GM23338 (cell line): ENCODE measurements around the gene CDH4. TPM values are rescaled to one million over a fixed set of nuclear protein-coding genes. Genes with fewer than 3 reads are reported as not detected.

Experiments
- ATAC-seq: fragments of 200-7000 bp; cut with Tn5 transposase; 3 replicates; pipeline ENCODE4 v1.9.1; 2020
- DNase-seq: peaks from one replicate; pipeline ENCODE4 v3.0.0-alpha.2; 2015; ENCODE audit warnings: low spot score
- H2AFZ ChIP-seq: fragments of 200-600 bp; sonication (generic); 2 replicates; pipeline ENCODE4 v1.8.0; 2016; ENCODE audit warnings: antibody characterized with exemption, mild to moderate bottlenecking, moderate library complexity
- H3F3A ChIP-seq: fragments of 200-600 bp; sonication (generic); replicated peaks from 2 replicates; pipeline ENCODE4 v1.8.0; 2017; ENCODE audit warnings: antibody characterized with exemption, mixed run types, low read depth
- H3K27ac ChIP-seq: fragments of 200-600 bp; sonication (generic); 2 replicates; pipeline ENCODE4 v1.6.1; 2016; ENCODE audit warnings: low read depth
- H3K27me3 ChIP-seq: fragments of 200-600 bp; sonication (generic); 2 replicates; pipeline ENCODE4 v1.8.0; 2016; ENCODE audit warnings: mild to moderate bottlenecking, mixed run types, moderate library complexity; ENCODE audit not compliant: insufficient read depth
- H3K36me3 ChIP-seq: fragments of 200-600 bp; sonication (generic); 2 replicates; pipeline ENCODE4 v1.8.0; 2016; ENCODE audit warnings: mild to moderate bottlenecking; ENCODE audit not compliant: insufficient read depth
- H3K4me1 ChIP-seq: fragments of 200-600 bp; sonication (generic); 2 replicates; pipeline ENCODE4 v1.8.0; 2016; ENCODE audit warnings: mild to moderate bottlenecking, moderate library complexity; ENCODE audit not compliant: insufficient read depth
- H3K4me2 ChIP-seq: fragments of 200-600 bp; sonication (generic); 2 replicates; pipeline ENCODE4 v1.7.1; 2017; ENCODE audit warnings: mixed run types
- H3K4me3 ChIP-seq: fragments of 200-600 bp; sonication (generic); 2 replicates; pipeline ENCODE4 v1.6.1; 2016; ENCODE audit warnings: mixed run types
- H3K79me2 ChIP-seq: fragments of 200-600 bp; sonication (generic); replicated peaks from 2 replicates; pipeline ENCODE4 v1.8.0; 2017; ENCODE audit warnings: mild to moderate bottlenecking; ENCODE audit not compliant: insufficient read depth
- H3K9me2 ChIP-seq: fragments of 200-600 bp; sonication (generic); 2 replicates; pipeline ENCODE4 v1.8.0; 2017; ENCODE audit not compliant: insufficient read depth
- H4K20me1 ChIP-seq: fragments of 200-600 bp; sonication (generic); replicated peaks from 2 replicates; pipeline ENCODE4 v1.8.0; 2017; ENCODE audit warnings: mild to moderate bottlenecking; ENCODE audit not compliant: insufficient read depth
- H3K27ac Mint-ChIP-seq: 2 replicates; pipeline ENCODE4 v1.8.0; 2020; ENCODE audit warnings: inconsistent platforms, mild to moderate bottlenecking, moderate library complexity, mixed read lengths
- H3K27me3 Mint-ChIP-seq: 3 replicates; pipeline ENCODE4 v1.8.0; 2022; ENCODE audit warnings: low read depth, mild to moderate bottlenecking, moderate library complexity, mixed read lengths, inconsistent platforms; ENCODE audit not compliant: insufficient read depth, poor library complexity
- H3K36me3 Mint-ChIP-seq: 3 replicates; pipeline ENCODE4 v1.8.0; 2021; ENCODE audit warnings: low read depth, mild to moderate bottlenecking, inconsistent platforms, moderate library complexity, mixed read lengths
- H3K4me1 Mint-ChIP-seq: 3 replicates; pipeline ENCODE4 v1.8.0; 2020; ENCODE audit warnings: mild to moderate bottlenecking, inconsistent platforms, mixed read lengths
- H3K4me3 Mint-ChIP-seq: 3 replicates; pipeline ENCODE4 v1.8.0; 2021; ENCODE audit warnings: moderate library complexity, mild to moderate bottlenecking, inconsistent platforms, mixed read lengths
- H3K9me3 Mint-ChIP-seq: 3 replicates; pipeline ENCODE4 v1.8.0; 2020; ENCODE audit warnings: moderate library complexity, mild to moderate bottlenecking, inconsistent platforms, mixed read lengths
- CREB1 ChIP-seq: fragments of 250-450 bp; sonication (Bioruptor Pico); IDR thresholded peaks from 2 replicates; pipeline ENCODE4 v1.5.0; 2020; ENCODE audit warnings: low read depth, mild to moderate bottlenecking, moderate library complexity
- EZH2phosphoT487 ChIP-seq: fragments of 200-600 bp; sonication (generic); IDR thresholded peaks from one replicate; pipeline ENCODE4 v1.8.1; 2018; ENCODE audit warnings: antibody characterized with exemption; ENCODE audit not compliant: unreplicated experiment
- JUNB ChIP-seq: IDR thresholded peaks from one replicate; pipeline ENCODE4 v1.6.1; 2016; ENCODE audit warnings: antibody characterized with exemption; ENCODE audit not compliant: unreplicated experiment
- NANOG ChIP-seq: IDR thresholded peaks from 2 replicates; pipeline ENCODE4 v1.6.1; 2016; ENCODE audit warnings: antibody characterized with exemption, borderline replicate concordance
- POLR2AphosphoS5 ChIP-seq: IDR thresholded peaks from 2 replicates; pipeline ENCODE4 v1.6.1; 2016; ENCODE audit warnings: antibody characterized with exemption, low read depth
- ZNF114 ChIP-seq: fragments of 250-450 bp; sonication (Bioruptor Pico); IDR thresholded peaks from 2 replicates; pipeline ENCODE4 v1.5.0; 2020; ENCODE audit warnings: mild to moderate bottlenecking, moderate library complexity
- ZNF331 ChIP-seq: fragments of 250-450 bp; sonication (Bioruptor Pico); IDR thresholded peaks from 2 replicates; pipeline ENCODE4 v1.5.0; 2020; ENCODE audit warnings: low read depth, mild to moderate bottlenecking, moderate library complexity
- polyA plus RNA-seq: library from polyadenylated mRNA; unstranded; fragments of >200 nt; fragmentation: Nextera tagmentation; extraction: Ambion mirVana; gene quantifications from 2 replicates; pipeline ENCODE4 v1.2.1, GENCODE V29; 2016
- total RNA-seq: library from RNA; depleted of rRNA; stranded (reverse); fragments of >200 nt; shearing (Covaris generic); gene quantifications from 2 replicates; pipeline ENCODE4 v1.2.3, GENCODE V29; 2014
- TF ChIP-seq, protein P1 (sequence below): fragments of 250-450 bp; sonication (Bioruptor Pico); IDR thresholded peaks from 2 replicates; pipeline ENCODE4 v1.5.0; 2020; ENCODE audit warnings: mild to moderate bottlenecking, moderate library complexity
- TF ChIP-seq, protein P2 (sequence below): IDR thresholded peaks from one replicate; pipeline ENCODE4 v1.6.1; 2018; ENCODE audit warnings: antibody characterized with exemption; ENCODE audit not compliant: unreplicated experiment
- TF ChIP-seq, protein P3 (sequence below), 2 experiments: fragments of 200-600 bp in 1 of 2; sonication (generic) in 1 of 2; conservative IDR thresholded peaks; 2 replicates each; pipeline versions ENCODE4 v1.5.1 to v1.6.1; 2016 to 2017; ENCODE audit warnings: antibody characterized with exemption in 2 of 2, low read depth in 2 of 2, mild to moderate bottlenecking in 2 of 2, moderate library complexity in 1 of 2

CDH4 gene
- total and polyA plus RNA-seq, 2 experiments from 2014 or later, result 1.2 to 4.2 TPM

DNA sequence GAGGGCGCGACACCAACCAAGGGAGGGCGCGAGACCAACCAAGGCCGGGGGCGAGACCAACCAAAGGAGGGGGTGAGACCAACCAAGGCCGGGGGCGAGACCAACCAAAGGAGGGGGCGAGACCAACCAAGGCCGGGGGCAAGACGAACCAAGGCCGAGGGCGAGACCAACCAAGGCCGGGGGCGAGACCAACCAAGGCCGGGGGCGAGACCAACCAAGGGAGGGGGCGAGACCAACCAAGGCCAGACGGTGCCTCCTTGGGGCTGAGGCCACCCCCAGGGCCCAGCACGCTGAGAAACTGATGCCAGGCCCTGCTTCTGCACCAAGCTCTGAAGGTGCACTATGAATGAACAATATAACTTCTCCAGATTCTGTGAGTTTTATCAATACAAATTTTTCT, 726.4 kb downstream of the CDH4 start:
- Mint-ChIP-seq H3K9me3 (no peaks in the 10 kb centered on the region; the same call in 2 of the 3 replicates), H3K4me1 (peaks cover 11% of the 10 kb centered on the region)
- no peak for ATAC-seq

DNA sequence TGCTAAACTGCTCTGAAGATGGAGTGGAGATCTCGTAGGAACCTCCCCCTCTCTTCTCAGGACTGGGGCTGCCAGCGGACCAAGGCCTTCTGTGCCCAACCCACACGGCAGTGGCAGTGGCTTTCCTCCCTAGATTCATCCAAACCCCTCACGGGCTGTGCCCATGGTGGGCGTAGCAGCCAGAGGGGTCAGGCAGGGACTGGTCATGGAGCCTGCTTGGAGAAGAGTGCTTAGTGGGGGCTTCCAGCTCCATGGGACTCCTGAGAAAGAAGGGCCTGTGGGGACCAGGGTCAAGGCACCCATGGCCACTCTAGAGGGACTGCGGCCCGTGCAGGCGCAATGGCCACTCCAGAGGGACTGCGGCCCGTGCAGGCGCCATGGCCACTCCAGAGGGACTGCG, 727.0 kb downstream of the CDH4 start:
- Mint-ChIP-seq H3K9me3 (peaks cover 4% of the 10 kb centered on the region; the same call in 2 of the 3 replicates), H3K4me1 (peaks cover 11% of the 10 kb centered on the region), H3K27me3 (peaks cover 16% of the 10 kb centered on the region), H3K27ac (no peak overlapping the region), H3K36me3 (peaks cover 23% of the 10 kb centered on the region), H3K4me3 (no peak overlapping the region)
- H3K27me3 ChIP-seq, result no peaks in the 10 kb centered on the region
- no peak for DNase-seq
- no peaks in the 10 kb centered on the region; the same call in 1 of the 2 replicates for H3K4me1 ChIP-seq
- peaks cover 11% of the 10 kb centered on the region for H3K79me2 ChIP-seq
- H2AFZ ChIP-seq, result no peak overlapping the region
- H3K27ac ChIP-seq, result no peak overlapping the region
- H3F3A ChIP-seq, result no peaks in the 10 kb centered on the region
- H4K20me1 ChIP-seq, result peaks cover 13% of the 10 kb centered on the region
- H3K4me2 ChIP-seq, result no peak overlapping the region
- H3K9me2 ChIP-seq, result no peaks in the 10 kb centered on the region
- no peak overlapping the region for H3K4me3 ChIP-seq
- no peak for ATAC-seq
- no peaks in the 10 kb centered on the region for H3K36me3 ChIP-seq
- TF ChIP-seq, protein P1, sequence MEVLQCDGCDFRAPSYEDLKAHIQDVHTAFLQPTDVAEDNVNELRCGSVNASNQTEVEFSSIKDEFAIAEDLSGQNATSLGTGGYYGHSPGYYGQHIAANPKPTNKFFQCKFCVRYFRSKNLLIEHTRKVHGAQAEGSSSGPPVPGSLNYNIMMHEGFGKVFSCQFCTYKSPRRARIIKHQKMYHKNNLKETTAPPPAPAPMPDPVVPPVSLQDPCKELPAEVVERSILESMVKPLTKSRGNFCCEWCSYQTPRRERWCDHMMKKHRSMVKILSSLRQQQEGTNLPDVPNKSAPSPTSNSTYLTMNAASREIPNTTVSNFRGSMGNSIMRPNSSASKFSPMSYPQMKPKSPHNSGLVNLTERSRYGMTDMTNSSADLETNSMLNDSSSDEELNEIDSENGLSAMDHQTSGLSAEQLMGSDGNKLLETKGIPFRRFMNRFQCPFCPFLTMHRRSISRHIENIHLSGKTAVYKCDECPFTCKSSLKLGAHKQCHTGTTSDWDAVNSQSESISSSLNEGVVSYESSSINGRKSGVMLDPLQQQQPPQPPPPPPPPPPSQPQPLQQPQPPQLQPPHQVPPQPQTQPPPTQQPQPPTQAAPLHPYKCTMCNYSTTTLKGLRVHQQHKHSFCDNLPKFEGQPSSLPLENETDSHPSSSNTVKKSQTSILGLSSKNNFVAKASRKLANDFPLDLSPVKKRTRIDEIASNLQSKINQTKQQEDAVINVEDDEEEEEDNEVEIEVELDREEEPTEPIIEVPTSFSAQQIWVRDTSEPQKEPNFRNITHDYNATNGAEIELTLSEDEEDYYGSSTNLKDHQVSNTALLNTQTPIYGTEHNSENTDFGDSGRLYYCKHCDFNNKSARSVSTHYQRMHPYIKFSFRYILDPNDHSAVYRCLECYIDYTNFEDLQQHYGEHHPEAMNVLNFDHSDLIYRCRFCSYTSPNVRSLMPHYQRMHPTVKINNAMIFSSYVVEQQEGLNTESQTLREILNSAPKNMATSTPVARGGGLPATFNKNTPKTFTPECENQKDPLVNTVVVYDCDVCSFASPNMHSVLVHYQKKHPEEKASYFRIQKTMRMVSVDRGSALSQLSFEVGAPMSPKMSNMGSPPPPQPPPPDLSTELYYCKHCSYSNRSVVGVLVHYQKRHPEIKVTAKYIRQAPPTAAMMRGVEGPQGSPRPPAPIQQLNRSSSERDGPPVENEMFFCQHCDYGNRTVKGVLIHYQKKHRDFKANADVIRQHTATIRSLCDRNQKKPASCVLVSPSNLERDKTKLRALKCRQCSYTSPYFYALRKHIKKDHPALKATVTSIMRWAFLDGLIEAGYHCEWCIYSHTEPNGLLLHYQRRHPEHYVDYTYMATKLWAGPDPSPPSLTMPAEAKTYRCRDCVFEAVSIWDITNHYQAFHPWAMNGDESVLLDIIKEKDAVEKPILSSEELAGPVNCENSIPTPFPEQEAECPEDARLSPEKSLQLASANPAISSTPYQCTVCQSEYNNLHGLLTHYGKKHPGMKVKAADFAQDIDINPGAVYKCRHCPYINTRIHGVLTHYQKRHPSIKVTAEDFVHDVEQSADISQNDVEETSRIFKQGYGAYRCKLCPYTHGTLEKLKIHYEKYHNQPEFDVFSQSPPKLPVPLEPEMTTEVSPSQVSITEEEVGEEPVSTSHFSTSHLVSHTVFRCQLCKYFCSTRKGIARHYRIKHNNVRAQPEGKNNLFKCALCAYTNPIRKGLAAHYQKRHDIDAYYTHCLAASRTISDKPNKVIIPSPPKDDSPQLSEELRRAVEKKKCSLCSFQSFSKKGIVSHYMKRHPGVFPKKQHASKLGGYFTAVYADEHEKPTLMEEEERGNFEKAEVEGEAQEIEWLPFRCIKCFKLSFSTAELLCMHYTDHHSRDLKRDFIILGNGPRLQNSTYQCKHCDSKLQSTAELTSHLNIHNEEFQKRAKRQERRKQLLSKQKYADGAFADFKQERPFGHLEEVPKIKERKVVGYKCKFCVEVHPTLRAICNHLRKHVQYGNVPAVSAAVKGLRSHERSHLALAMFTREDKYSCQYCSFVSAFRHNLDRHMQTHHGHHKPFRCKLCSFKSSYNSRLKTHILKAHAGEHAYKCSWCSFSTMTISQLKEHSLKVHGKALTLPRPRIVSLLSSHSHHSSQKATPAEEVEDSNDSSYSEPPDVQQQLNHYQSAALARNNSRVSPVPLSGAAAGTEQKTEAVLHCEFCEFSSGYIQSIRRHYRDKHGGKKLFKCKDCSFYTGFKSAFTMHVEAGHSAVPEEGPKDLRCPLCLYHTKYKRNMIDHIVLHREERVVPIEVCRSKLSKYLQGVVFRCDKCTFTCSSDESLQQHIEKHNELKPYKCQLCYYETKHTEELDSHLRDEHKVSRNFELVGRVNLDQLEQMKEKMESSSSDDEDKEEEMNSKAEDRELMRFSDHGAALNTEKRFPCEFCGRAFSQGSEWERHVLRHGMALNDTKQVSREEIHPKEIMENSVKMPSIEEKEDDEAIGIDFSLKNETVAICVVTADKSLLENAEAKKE (CRISPR knock-in tag), result no peak
- no peak for TF ChIP-seq ZNF331 (CRISPR knock-in tag)
- TF ChIP-seq CREB1 (CRISPR knock-in tag), result no peak
- no peak for TF ChIP-seq EZH2phosphoT487
- no peak for TF ChIP-seq JUNB
- TF ChIP-seq ZNF114, result no peak
- TF ChIP-seq NANOG, result no peak
- TF ChIP-seq, protein P2, sequence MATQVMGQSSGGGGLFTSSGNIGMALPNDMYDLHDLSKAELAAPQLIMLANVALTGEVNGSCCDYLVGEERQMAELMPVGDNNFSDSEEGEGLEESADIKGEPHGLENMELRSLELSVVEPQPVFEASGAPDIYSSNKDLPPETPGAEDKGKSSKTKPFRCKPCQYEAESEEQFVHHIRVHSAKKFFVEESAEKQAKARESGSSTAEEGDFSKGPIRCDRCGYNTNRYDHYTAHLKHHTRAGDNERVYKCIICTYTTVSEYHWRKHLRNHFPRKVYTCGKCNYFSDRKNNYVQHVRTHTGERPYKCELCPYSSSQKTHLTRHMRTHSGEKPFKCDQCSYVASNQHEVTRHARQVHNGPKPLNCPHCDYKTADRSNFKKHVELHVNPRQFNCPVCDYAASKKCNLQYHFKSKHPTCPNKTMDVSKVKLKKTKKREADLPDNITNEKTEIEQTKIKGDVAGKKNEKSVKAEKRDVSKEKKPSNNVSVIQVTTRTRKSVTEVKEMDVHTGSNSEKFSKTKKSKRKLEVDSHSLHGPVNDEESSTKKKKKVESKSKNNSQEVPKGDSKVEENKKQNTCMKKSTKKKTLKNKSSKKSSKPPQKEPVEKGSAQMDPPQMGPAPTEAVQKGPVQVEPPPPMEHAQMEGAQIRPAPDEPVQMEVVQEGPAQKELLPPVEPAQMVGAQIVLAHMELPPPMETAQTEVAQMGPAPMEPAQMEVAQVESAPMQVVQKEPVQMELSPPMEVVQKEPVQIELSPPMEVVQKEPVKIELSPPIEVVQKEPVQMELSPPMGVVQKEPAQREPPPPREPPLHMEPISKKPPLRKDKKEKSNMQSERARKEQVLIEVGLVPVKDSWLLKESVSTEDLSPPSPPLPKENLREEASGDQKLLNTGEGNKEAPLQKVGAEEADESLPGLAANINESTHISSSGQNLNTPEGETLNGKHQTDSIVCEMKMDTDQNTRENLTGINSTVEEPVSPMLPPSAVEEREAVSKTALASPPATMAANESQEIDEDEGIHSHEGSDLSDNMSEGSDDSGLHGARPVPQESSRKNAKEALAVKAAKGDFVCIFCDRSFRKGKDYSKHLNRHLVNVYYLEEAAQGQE, result no peak
- no peak for TF ChIP-seq POLR2AphosphoS5
- TF ChIP-seq, protein P3, sequence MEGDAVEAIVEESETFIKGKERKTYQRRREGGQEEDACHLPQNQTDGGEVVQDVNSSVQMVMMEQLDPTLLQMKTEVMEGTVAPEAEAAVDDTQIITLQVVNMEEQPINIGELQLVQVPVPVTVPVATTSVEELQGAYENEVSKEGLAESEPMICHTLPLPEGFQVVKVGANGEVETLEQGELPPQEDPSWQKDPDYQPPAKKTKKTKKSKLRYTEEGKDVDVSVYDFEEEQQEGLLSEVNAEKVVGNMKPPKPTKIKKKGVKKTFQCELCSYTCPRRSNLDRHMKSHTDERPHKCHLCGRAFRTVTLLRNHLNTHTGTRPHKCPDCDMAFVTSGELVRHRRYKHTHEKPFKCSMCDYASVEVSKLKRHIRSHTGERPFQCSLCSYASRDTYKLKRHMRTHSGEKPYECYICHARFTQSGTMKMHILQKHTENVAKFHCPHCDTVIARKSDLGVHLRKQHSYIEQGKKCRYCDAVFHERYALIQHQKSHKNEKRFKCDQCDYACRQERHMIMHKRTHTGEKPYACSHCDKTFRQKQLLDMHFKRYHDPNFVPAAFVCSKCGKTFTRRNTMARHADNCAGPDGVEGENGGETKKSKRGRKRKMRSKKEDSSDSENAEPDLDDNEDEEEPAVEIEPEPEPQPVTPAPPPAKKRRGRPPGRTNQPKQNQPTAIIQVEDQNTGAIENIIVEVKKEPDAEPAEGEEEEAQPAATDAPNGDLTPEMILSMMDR (conservative IDR thresholded peaks at IDR 0.05; ENCODE audit: low read depth in 2 of 2), result no peak

More for the DNA sequence above, 726.4 kb downstream of the CDH4 start:
- Histone ChIP-seq H3K79me2 (peaks cover 7% of the 10 kb centered on the region), H3K4me1 (no peaks in the 10 kb centered on the region; the same call in 1 of the 2 replicates), H3K4me2 (no peak overlapping the region), H3K36me3 (no peaks in the 10 kb centered on the region), H3K9me2 (no peaks in the 10 kb centered on the region), H3F3A (no peaks in the 10 kb centered on the region), H2AFZ (no peak overlapping the region), H3K27ac (no peak overlapping the region), H4K20me1 (peaks cover 13% of the 10 kb centered on the region), H3K27me3 (no peaks in the 10 kb centered on the region), H3K4me3 (no peak overlapping the region)
- H3K36me3 Mint-ChIP-seq, result peaks cover 22% of the 10 kb centered on the region
- H3K4me3 Mint-ChIP-seq, result no peak overlapping the region
- H3K27ac Mint-ChIP-seq, result no peak overlapping the region
- no peak for DNase-seq
- H3K27me3 Mint-ChIP-seq, result peaks cover 16% of the 10 kb centered on the region
- TF ChIP-seq CREB1 (CRISPR knock-in tag), result no peak
- no peak for TF ChIP-seq ZNF331 (CRISPR knock-in tag)
